VCaP (cell line): ENCODE data around the gene IL31.

Experiments
- H3K27ac ChIP-seq: fragments of 450-650 bp; 2 replicates; pipeline ENCODE4 v1.5.1; 2017
- TF ChIP-seq, protein P1 (sequence below): fragments of 450-650 bp; conservative IDR thresholded peaks from 2 replicates; pipeline ENCODE4 v1.5.1; 2017; ENCODE audit warnings: mild to moderate bottlenecking, moderate library complexity

IL31 gene

DNA sequence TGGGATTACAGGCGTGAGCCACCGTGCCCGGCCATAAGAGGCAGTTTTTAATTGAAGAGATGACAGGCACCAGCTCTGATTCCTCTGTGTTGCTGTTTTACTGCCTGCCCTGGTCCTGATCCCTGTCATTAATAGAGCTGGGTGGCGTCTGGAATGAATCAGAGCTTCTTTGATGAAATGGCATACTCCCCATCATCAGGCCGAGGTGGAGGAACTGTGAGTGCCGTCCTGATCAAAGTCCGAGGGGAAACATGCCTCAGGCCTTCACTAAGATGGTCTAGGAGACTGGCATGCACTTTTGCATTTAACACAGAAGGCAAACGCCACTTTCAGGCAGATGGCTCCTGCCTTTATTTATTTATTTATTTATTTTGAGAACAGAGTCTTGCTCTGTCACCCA is 34.1 kb downstream of the IL31 start:
- TF ChIP-seq, protein P1, sequence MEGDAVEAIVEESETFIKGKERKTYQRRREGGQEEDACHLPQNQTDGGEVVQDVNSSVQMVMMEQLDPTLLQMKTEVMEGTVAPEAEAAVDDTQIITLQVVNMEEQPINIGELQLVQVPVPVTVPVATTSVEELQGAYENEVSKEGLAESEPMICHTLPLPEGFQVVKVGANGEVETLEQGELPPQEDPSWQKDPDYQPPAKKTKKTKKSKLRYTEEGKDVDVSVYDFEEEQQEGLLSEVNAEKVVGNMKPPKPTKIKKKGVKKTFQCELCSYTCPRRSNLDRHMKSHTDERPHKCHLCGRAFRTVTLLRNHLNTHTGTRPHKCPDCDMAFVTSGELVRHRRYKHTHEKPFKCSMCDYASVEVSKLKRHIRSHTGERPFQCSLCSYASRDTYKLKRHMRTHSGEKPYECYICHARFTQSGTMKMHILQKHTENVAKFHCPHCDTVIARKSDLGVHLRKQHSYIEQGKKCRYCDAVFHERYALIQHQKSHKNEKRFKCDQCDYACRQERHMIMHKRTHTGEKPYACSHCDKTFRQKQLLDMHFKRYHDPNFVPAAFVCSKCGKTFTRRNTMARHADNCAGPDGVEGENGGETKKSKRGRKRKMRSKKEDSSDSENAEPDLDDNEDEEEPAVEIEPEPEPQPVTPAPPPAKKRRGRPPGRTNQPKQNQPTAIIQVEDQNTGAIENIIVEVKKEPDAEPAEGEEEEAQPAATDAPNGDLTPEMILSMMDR: no peak
- no peak overlapping the region for H3K27ac ChIP-seq

DNA sequence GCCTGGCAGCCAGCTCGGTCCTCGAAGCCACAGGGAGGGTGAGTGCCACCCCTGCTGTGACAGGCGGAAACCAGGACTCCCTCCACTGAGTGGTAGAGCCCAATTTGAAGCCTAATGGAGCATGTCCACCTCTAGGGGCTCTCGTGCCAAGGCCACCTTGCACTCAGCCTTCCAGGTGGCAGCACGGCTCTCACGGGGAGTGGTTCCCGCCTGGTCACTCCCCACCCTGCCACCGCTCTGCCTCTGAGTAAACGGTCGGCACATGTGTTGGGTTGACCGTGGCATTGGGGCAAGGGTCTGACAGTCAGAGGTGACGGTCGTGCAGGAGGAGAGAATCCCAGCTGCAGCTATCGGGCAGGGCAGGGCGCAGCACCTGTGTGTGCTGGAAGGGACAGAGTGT is 34.8 kb downstream of the IL31 start:
- TF ChIP-seq, protein P1: no peak
- H3K27ac ChIP-seq: no peak overlapping the region

DNA sequence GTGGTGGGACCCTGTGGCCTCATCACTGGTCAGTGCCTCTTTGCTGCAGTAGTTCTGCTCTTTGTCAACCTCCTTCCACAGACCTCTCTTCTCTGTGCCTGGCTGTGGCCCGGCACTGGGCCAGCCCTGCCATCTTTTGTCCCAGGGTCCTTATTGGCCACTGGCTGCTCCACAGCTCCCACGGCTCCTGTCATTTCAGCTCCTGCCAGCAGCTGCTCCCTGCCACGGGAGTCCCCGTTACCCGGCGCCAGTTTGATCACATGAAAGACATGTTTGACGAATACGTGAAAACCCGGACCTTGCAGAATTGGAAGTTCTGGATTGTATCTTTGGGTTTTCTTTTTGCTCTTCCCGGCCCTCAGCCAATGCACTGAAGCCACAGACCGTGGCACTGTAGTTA is 35.4 kb downstream of the IL31 start:
- TF ChIP-seq, protein P1: no peak
- H3K27ac ChIP-seq: no peak overlapping the region

DNA sequence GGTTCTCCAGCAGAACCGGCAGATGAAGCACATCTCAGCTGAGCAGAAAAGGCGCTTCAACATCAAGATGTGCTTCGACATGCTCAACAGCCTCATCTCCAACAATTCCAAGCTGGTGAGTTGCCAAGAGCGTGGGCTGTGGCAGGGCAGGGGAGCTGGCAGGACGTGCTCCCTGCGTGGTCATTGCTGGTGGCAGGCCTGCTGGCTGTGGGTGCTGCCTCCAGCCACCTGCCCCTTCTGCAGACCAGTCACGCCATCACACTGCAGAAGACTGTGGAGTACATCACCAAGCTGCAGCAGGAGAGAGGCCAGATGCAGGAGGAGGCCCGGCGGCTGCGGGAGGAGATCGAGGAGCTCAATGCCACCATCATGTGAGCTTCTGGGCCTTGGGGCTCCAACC is 35.8 kb downstream of the IL31 start:
- 0 out of 2 replicates have a peak overlapping the region, but pooled peaks have one; percentile 8 for H3K27ac ChIP-seq
- TF ChIP-seq, protein P1: no peak

DNA sequence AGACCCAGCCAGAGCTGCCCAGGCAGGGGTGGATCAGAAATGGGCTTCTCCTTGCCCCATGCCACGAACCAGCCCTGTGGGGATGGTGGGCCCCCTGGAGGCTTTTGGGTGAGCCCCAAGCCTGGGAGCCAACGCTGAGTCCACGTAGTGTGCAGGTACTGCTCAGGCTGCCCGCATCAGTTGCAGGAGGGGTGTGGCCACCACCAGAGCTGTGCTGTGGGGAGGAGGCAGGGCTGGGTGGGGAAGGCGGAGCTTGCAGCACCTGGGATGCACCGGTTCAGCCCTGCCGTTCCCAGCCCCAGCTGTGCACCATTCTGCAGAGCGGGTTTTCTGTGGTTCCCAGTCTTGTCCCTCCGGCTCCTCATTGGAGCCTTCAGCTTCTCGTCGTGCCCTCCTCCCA is 36.3 kb downstream of the IL31 start:
- TF ChIP-seq, protein P1: no peak; the same call in 1 of the 2 replicates
- H3K27ac ChIP-seq: peak overlapping the region; percentile 8; the same call in 1 of the 2 replicates

DNA sequence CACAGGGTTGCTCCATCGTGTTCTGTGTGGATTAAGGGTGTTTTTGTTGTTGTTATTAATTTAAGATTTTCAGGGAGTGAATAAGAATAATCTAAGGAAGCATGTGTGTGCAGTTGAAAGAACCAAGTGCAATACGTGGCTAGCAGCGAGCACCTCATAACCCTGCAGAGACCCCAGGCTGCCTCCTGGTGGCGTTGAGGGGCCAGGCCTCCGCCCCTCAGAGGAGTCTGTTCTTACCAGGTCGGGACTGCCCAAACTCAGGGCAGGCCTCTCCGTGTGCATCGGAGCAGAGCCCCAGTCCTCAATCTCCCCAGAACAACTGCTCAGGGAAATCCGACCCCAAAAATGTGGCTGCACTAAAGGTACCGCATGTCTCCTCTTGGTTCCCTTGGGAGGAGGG is 36.8 kb downstream of the IL31 start:
- TF ChIP-seq, protein P1: peak; percentile 20; the same call in 1 of the 2 replicates
- peak overlapping the region; percentile 8; the same call in 1 of the 2 replicates for H3K27ac ChIP-seq

DNA sequence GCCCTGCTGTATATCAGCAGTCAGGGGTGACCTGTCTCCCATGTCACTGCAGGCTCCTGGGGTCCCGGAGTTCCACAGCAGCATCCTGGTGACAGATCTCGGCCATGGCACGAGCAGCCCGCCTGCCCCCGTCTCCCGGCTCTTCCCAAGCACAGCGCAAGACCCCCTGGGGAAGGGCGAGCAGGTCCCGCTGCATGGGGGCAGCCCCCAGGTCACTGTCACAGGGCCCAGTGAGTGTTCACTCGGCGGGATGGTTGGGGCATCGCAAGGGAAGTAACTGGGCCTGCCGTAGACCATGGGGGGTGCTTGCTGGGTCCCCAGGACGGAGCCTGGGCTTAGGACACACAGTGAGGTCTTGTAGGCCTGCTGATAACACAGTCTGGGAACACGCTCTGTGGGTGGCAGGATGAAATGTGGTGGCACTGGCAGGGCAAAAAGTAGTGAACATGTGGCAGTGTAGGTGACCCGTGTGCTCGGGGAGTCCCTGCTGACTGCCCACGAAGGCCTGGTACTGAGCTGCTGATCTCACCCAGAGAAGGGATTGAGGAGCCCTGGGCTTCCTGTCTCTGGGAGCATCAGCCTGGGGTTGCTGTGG is 38.5 kb downstream of the IL31 start:
- TF ChIP-seq, protein P1: no peak
- H3K27ac ChIP-seq: no peak overlapping the region
